PC-3 (cell line): ENCODE data around the gene MAMDC2.

Experiments
- CTCF ChIP-seq: fragments of 300-600 bp; sonication (generic); conservative IDR thresholded peaks from 2 replicates; pipeline ENCODE4 v1.5.1; 2017; ENCODE audit warnings: antibody characterized with exemption, low read depth, mild to moderate bottlenecking, low read length
- EZH2phosphoT487 ChIP-seq: fragments of 300-600 bp; sonication (generic); IDR thresholded peaks from 2 replicates; pipeline ENCODE4 v1.6.1; 2018; ENCODE audit warnings: mild to moderate bottlenecking, antibody characterized with exemption, low read length, borderline replicate concordance

DNA sequence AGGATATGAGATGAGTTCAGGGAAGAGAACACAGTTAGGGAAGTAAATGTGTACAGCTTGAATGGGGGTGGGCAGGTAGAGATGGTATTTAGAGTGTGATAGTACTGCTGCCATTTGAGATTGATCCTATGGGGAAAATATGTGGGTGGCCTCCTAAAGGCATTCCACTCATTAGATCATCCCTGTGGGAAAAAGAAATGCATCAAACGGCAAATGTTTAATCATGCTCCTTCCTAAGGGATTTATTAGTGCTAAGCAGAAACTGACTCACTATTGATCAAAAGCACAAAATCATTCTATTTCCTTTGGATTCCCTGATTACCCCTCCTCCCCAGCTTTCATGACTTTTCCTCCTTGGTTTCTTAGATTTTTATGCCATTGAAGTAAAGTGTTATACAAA, 178.7 kb downstream of the MAMDC2 start:
- TF ChIP-seq EZH2phosphoT487 = no peak
- TF ChIP-seq CTCF = no peak
